ENCODE measurements around the gene FNIP2. TPM values are rescaled to one million over a fixed set of nuclear protein-coding genes. Genes with fewer than 3 reads are reported as not detected.
A peak's percentile ranks its signal among the peaks of the same experiment; 100 is the strongest.
"Not testable (repeated sequence)": the region's sequence is repeated elsewhere in the genome, so short reads cannot be mapped to it uniquely, and the experiment has no call there.

FNIP2 gene
- total RNA-seq, 2 donors from 2014 or later, result 26.7 to 38.2 TPM

DNA sequence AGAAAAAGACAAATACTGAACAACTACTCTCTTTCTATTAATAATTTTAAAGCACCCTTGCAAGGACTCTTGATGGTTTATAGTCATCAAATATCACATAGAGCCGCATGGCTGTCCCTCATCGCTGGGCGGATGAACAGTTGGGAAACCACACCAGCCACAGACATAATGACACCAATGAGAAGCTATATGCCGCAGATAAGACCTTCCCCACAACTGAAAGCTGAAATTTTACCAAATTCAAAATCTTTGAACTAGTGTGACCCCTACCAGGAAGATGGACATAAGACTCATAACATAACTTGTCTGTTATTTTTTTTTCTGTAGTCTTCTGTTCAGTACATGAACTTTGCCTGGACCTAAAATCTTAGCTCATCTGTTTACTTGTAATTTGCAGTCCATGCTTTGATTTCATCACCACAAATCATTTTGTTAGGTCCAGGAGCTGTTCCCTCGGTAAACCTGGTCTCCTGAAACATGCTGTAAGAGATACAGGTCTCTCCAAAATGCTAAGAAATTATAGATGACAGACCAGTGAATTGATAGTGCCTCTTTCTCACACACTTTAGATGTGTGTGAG is 176.8 kb downstream of the FNIP2 start:
- intact Hi-C loops (cut with DNase I), result no loop called here
- WGBS, 2 donors, result 84 to 89% methylated on average over 5 of the region's 5 CpGs
- ATAC-seq, result no peak

DNA sequence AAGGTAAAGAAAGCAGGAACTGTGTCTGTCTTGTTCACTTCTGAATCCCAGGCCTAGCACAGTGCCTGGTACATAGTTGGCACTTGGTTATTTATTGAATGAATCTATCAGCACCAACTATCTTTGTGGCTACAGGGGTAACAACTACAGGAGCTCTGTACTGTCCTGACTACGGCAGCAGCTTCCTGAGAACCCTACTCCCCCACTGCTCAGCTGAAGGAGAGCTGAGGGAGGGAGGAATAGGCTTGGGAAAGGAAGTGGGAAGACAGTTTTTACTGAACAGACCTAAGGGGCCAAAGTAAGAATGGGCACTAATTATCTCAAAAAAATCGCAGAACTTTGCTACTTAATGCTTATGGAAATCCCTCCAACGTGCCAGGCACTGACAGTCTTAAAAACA is 178.0 kb downstream of the FNIP2 start:
- no peaks in the 10 kb centered on the region for H3K4me1 ChIP-seq
- TF ChIP-seq, protein P1, sequence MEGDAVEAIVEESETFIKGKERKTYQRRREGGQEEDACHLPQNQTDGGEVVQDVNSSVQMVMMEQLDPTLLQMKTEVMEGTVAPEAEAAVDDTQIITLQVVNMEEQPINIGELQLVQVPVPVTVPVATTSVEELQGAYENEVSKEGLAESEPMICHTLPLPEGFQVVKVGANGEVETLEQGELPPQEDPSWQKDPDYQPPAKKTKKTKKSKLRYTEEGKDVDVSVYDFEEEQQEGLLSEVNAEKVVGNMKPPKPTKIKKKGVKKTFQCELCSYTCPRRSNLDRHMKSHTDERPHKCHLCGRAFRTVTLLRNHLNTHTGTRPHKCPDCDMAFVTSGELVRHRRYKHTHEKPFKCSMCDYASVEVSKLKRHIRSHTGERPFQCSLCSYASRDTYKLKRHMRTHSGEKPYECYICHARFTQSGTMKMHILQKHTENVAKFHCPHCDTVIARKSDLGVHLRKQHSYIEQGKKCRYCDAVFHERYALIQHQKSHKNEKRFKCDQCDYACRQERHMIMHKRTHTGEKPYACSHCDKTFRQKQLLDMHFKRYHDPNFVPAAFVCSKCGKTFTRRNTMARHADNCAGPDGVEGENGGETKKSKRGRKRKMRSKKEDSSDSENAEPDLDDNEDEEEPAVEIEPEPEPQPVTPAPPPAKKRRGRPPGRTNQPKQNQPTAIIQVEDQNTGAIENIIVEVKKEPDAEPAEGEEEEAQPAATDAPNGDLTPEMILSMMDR (IDR thresholded peaks at IDR 0.05), result no peak
- TF ChIP-seq POLR2A (IDR thresholded peaks at IDR 0.05), result no peak
- no peak overlapping the region for H3K4me3 ChIP-seq
- H3K27me3 ChIP-seq, result no peaks in the 10 kb centered on the region
- H3K27ac ChIP-seq, result no peak overlapping the region
- ATAC-seq, result no peak
- H3K36me3 ChIP-seq (replicated peaks in 1 of 2; ENCODE audit: insufficient read depth in 1 of 2, low read depth in 2 of 2), result no peaks in the 10 kb centered on the region
- 83 to 89% methylated on average over 3 of the region's 3 CpGs for WGBS, 2 donors
- H3K9me3 ChIP-seq, result no peaks in the 10 kb centered on the region
- intact Hi-C loops (cut with DNase I), result no loop called here
- no peak for DNase-seq

More for the DNA sequence above, 176.8 kb downstream of the FNIP2 start:
- Histone ChIP-seq H3K27me3 (no peaks in the 10 kb centered on the region), H3K4me1 (no peaks in the 10 kb centered on the region), H3K36me3 (replicated peaks in 1 of 2; ENCODE audit: insufficient read depth in 1 of 2, low read depth in 2 of 2) (no peaks in the 10 kb centered on the region), H3K4me3 (no peak overlapping the region), H3K27ac (no peak overlapping the region), H3K9me3 (no peaks in the 10 kb centered on the region)
- DNase-seq, result no peak
- TF ChIP-seq, protein P1 (IDR thresholded peaks at IDR 0.05), result no peak
- no peak for TF ChIP-seq POLR2A (IDR thresholded peaks at IDR 0.05)

DNA sequence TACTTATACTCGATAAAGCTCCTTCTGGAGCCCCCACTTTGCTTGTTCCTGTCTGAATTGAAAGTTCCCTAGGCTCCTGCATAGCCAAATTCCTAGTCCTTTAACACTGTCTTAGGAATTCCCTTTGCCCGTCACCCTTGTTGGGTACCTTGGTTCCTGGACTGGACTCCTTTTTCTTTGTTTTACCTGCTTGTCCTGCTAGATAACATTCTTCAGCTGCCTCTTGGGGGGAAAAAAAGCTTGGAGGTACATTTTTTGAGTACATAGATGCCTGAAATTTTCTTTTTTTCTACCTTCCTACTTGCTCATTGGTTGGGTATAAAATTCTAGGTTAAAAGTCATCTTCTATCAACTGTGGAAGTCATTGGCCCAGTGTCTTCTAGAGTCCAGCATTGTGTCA is 179.2 kb downstream of the FNIP2 start:
- Histone ChIP-seq H3K36me3 (replicated peaks in 1 of 2; ENCODE audit: insufficient read depth in 1 of 2, low read depth in 2 of 2) (no peaks in the 10 kb centered on the region), H3K27me3 (no peaks in the 10 kb centered on the region), H3K4me3 (no peak overlapping the region), H3K4me1 (no peaks in the 10 kb centered on the region), H3K9me3 (peaks cover 0 to 8% (median 0%) of the 10 kb centered on the region in 3 donors), H3K27ac (no peak overlapping the region)
- DNase-seq (no peak), ATAC-seq (no peak)
- 90 to 95% methylated on average over 2 of the region's 2 CpGs for WGBS, 2 donors
- TF ChIP-seq POLR2A (IDR thresholded peaks at IDR 0.05), result no peak
- TF ChIP-seq, protein P1 (IDR thresholded peaks at IDR 0.05), result no peak
- intact Hi-C loops (cut with DNase I), result no loop called here

DNA sequence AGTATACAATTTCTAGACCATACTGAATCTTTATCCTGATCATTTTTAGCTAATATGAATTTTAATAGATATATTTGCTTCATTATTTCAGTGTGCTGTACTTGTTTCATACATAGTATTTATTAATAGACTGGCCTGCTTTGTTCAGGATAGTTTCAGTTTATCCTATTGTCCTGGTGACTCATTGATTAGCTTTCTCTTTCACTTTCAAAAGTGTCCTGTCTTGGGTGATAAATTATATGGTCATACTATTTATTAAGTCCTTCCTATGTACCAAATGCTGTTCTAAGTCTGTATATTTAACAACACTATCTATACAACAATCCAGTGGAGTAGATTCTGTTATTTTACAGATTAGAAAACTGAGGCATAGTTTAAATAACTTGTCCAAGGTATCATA is 180.3 kb downstream of the FNIP2 start:
- Histone ChIP-seq H3K27me3 (no peaks in the 10 kb centered on the region), H3K4me1 (no peaks in the 10 kb centered on the region), H3K9me3 (peaks cover 0 to 9% (median 0%) of the 10 kb centered on the region in 3 donors), H3K4me3 (no peak overlapping the region), H3K27ac (no peak overlapping the region), H3K36me3 (replicated peaks in 1 of 2; ENCODE audit: insufficient read depth in 1 of 2, low read depth in 2 of 2) (no peaks in the 10 kb centered on the region)
- no peak for TF ChIP-seq POLR2A (IDR thresholded peaks at IDR 0.05)
- TF ChIP-seq, protein P1 (IDR thresholded peaks at IDR 0.05), result no peak
- no peak for DNase-seq
- intact Hi-C loops (cut with DNase I), result no loop called here
- peak; percentile 27 for ATAC-seq

DNA sequence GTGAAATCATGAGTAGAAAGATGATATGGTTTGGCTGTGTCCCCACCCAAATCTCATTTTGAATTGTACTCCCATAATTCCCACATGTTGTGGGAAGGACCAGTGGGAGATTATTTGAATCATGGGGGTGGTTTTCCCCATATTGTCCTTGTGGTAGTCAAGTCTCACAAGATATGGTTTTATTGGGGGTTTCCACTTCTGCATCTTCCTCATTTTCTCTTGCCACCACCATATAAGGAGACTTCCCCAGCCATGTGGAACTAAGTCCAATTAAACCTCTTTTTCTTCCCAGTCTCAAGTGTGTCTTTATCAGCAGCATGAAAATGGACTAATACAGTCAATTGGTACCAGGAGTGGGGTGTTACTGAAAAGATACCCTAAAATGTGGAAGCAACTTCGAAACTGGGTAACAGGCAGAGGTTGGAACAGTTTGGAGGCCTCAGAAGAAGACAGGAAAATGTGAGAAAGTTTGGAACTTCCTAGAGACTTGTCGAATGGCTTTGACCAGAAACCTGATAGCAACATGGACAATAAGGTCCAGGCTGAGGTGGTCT is 183.5 kb downstream of the FNIP2 start:
- not testable (repeated sequence) for H3K36me3 ChIP-seq (replicated peaks in 1 of 2; ENCODE audit: insufficient read depth in 1 of 2, low read depth in 2 of 2)

DNA sequence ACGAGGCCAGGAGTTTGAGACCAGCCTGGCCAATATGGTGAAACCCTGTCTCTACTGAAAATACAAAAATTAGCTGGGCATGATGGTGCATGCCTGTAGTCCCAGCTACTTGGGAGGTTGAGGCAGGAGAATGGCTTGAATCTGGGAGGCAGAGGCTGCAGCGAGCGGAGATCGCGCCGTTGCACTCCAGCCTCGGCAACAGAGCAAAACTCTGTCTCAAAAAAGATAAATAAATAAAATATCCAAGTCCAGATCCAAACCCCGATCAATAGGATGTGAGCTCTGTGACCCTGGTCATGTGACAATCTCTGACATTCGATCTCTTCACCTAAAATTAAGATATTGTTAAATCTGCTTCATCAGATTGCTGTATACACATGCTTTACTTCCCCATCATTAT is 187.5 kb downstream of the FNIP2 start:
- WGBS, 2 donors, result 76 to 85% methylated on average over 9 of the region's 9 CpGs
- DNase-seq, result not testable (repeated sequence)

More for the DNA sequence above, 183.5 kb downstream of the FNIP2 start:
- DNase-seq; H3K27ac ChIP-seq; ATAC-seq; H3K4me3 ChIP-seq; H3K4me1 ChIP-seq; H3K27me3 ChIP-seq; H3K9me3 ChIP-seq; intact Hi-C loops (cut with DNase I): not testable (repeated sequence)
- WGBS, 2 donors, result 94 to 95% methylated on average over 2 of the region's 2 CpGs

DNA sequence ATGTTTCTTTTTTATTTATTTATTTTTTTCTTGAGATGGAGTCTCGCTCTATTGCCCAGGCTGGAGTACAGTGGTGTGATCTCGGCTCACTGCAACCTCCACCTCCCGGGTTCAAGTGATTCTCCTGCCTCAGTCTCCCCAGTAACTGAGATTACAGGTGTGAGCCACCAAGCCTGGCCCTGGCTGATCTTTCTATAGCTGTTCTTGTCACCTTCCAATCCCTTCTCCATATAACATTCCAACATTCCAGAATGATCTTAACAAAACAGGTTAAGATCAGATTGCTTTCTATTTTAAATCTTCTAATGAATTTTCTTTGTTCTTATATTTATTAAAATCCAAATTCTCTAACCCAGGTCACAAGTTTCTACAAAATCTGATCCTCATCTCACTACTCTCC is 188.1 kb downstream of the FNIP2 start:
- H3K9me3 ChIP-seq; H3K27ac ChIP-seq; DNase-seq; ATAC-seq; H3K36me3 ChIP-seq (replicated peaks in 1 of 2; ENCODE audit: insufficient read depth in 1 of 2, low read depth in 2 of 2); intact Hi-C loops (cut with DNase I); H3K4me3 ChIP-seq; H3K4me1 ChIP-seq; H3K27me3 ChIP-seq: not testable (repeated sequence)
- 88 to 96% methylated on average over 3 of the region's 3 CpGs for WGBS, 2 donors

More for the DNA sequence above, 187.5 kb downstream of the FNIP2 start:
- H3K9me3 ChIP-seq; ATAC-seq; H3K4me3 ChIP-seq; H3K27me3 ChIP-seq; intact Hi-C loops (cut with DNase I); H3K36me3 ChIP-seq (replicated peaks in 1 of 2; ENCODE audit: insufficient read depth in 1 of 2, low read depth in 2 of 2); H3K27ac ChIP-seq; H3K4me1 ChIP-seq: not testable (repeated sequence)
